ENCODE results near the gene INTS14.

- no peak for TF ChIP-seq CTCF (conservative IDR thresholded peaks at IDR 0.05; ENCODE audit: low read depth, low read length)
- TF ChIP-seq EZH2 (IDR thresholded peaks at IDR 0.05; ENCODE audit: borderline replicate concordance, low read depth, low read length, poor library complexity, severe bottlenecking), result no peak
These were observed 26.7 kb downstream of the INTS14 start for GRCh38 chr15:65584241-65584640.

All from A673 (cell line).